Trophoblast cell (in vitro differentiated cells and primary cell): ENCODE data around the gene C17orf75.

ENCODE experiments used
- DNase-seq, 2 donors: peaks; one replicate each; pipeline ENCODE4 v3.0.0-alpha.2; 2016
- H2AFZ ChIP-seq: 2 replicates; pipeline ENCODE4 v1.6.1; 2013; ENCODE audit warnings: low read length, moderate library complexity, mild to moderate bottlenecking; ENCODE audit not compliant: insufficient read depth, poor library complexity
- H2AK5ac ChIP-seq: 2 replicates; pipeline ENCODE4 v1.6.1; 2013; ENCODE audit warnings: mild to moderate bottlenecking, low read length
- H2BK120ac ChIP-seq: 2 replicates; pipeline ENCODE4 v1.6.1; 2013; ENCODE audit warnings: low read length, mild to moderate bottlenecking, moderate library complexity; ENCODE audit not compliant: insufficient read depth, poor library complexity
- H2BK12ac ChIP-seq: 2 replicates; pipeline ENCODE4 v1.6.1; 2013; ENCODE audit warnings: mild to moderate bottlenecking, low read length, moderate library complexity
- H2BK5ac ChIP-seq: 2 replicates; pipeline ENCODE4 v1.6.1; 2013; ENCODE audit warnings: low read length, low read depth, moderate library complexity, mild to moderate bottlenecking; ENCODE audit not compliant: poor library complexity
- H3K14ac ChIP-seq: 2 replicates; pipeline ENCODE4 v1.6.1; 2013; ENCODE audit warnings: mild to moderate bottlenecking, low read length
- H3K18ac ChIP-seq: 2 replicates; pipeline ENCODE4 v1.6.1; 2013; ENCODE audit warnings: mild to moderate bottlenecking, low read length
- H3K23ac ChIP-seq: 2 replicates; pipeline ENCODE4 v1.6.1; 2013; ENCODE audit warnings: low read length
- H3K27ac ChIP-seq: 2 replicates; pipeline ENCODE4 v1.5.1; 2013; ENCODE audit warnings: low read depth, mild to moderate bottlenecking, inconsistent platforms, low read length, moderate library complexity
- H3K27me3 ChIP-seq: 2 replicates; pipeline ENCODE4 v1.6.1; 2013; ENCODE audit warnings: inconsistent platforms, mild to moderate bottlenecking, low read length, moderate library complexity; ENCODE audit not compliant: insufficient read depth
- H3K36me3 ChIP-seq, 2 experiments: 1 replicate in 1 of 2; 2 replicates in 1 of 2; pipeline ENCODE4 v1.6.1; 2013; ENCODE audit warnings: low read length in 2 of 2, mild to moderate bottlenecking in 2 of 2, moderate library complexity in 1 of 2; ENCODE audit not compliant: insufficient read depth in 2 of 2, control insufficient read depth in 1 of 2
- H3K4ac ChIP-seq: 2 replicates; pipeline ENCODE4 v1.6.1; 2013; ENCODE audit warnings: low read depth, mild to moderate bottlenecking, low read length, moderate library complexity
- H3K4me1 ChIP-seq, 2 experiments: 1 replicate in 1 of 2; 2 replicates in 1 of 2; pipeline ENCODE4 v1.6.1; 2013; ENCODE audit warnings: low read length in 2 of 2, mild to moderate bottlenecking in 2 of 2, moderate library complexity in 1 of 2; ENCODE audit not compliant: insufficient read depth in 2 of 2, control insufficient read depth in 1 of 2
- H3K4me2 ChIP-seq: 2 replicates; pipeline ENCODE4 v1.6.1; 2013; ENCODE audit warnings: inconsistent platforms, mild to moderate bottlenecking, low read length, moderate library complexity
- H3K4me3 ChIP-seq: 2 replicates; pipeline ENCODE4 v1.5.1; 2013; ENCODE audit warnings: mild to moderate bottlenecking, low read depth, low read length, inconsistent platforms
- H3K79me1 ChIP-seq: one replicate; pipeline ENCODE4 v1.6.1; 2013; ENCODE audit warnings: low read length
- H3K79me2 ChIP-seq: 2 replicates; pipeline ENCODE4 v1.6.1; 2013; ENCODE audit warnings: low read length, mild to moderate bottlenecking; ENCODE audit not compliant: control insufficient read depth, insufficient read depth, poor library complexity
- H3K9ac ChIP-seq: 2 replicates; pipeline ENCODE4 v1.6.1; 2013; ENCODE audit warnings: mild to moderate bottlenecking, low read length
- H3K9me3 ChIP-seq: 2 replicates; pipeline ENCODE4 v1.6.1; 2013; ENCODE audit warnings: low read depth, mild to moderate bottlenecking, control low read depth, inconsistent platforms, low read length; ENCODE audit not compliant: insufficient read depth
- H4K12ac ChIP-seq: 2 replicates; pipeline ENCODE4 v1.6.1; 2013; ENCODE audit warnings: low read depth, mild to moderate bottlenecking, low read length, moderate library complexity
- H4K8ac ChIP-seq: 2 replicates; pipeline ENCODE4 v1.6.1; 2013; ENCODE audit warnings: low read depth, mild to moderate bottlenecking, low read length, moderate library complexity
- H4K91ac ChIP-seq: one replicate; pipeline ENCODE4 v1.6.1; 2013; ENCODE audit warnings: low read depth, mild to moderate bottlenecking, low read length, moderate library complexity
- WGBS: extraction: QIAGEN DNeasy Blood & Tissue Kit; methylation state at CpG from one replicate; pipeline ENCODE4 v1.1.7; 2013; ENCODE audit warnings: missing lambda C conversion rate; ENCODE audit not compliant: insufficient read length, insufficient coverage; ENCODE audit errors: extremely low coverage; 5-methylcytosine and 5-hydroxymethylcytosine counted together

C17orf75 gene

DNA sequence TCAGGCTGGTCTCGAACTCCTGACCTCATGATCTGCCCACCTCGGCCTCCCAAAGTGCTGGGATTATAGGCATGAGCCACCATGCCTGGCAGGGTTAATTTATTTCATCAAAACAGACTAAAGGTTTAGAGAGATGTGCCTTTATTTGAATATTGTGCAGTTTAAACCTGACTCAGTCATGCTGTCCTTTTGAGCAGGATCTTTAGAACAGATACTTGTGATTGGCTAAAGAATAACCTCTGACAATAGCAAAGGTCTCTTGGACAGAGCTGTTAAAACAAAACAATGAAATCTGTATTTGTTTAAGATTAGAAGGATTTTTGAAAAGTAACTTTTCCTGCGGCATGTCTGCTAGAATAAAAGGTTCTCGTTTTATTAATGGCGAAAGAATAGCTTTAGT lies 44.0 kb upstream of the C17orf75 start:
- Histone ChIP-seq H3K14ac (no peak overlapping the region), H3K79me2 (no peaks in the 10 kb centered on the region), H3K4me1 (no peaks in the 10 kb centered on the region), H4K12ac (no peak overlapping the region), H2BK5ac (no peak overlapping the region), H2BK12ac (no peak overlapping the region), H3K27me3 (no peaks in the 10 kb centered on the region), H3K9ac (no peak overlapping the region), H3K4me2 (no peak overlapping the region), H4K91ac (no peak overlapping the region), H4K8ac (no peak overlapping the region), H3K79me1 (no peaks in the 10 kb centered on the region), H2AK5ac (no peak overlapping the region), H3K9me3 (no peaks in the 10 kb centered on the region), H3K23ac (no peak overlapping the region), H3K36me3 (peaks cover 8 to 10% of the 10 kb centered on the region in 2 experiments), H3K4me3 (no peak overlapping the region), H2AFZ (no peak overlapping the region), H2BK120ac (no peak overlapping the region), H3K4ac (no peak overlapping the region), H3K27ac (no peak overlapping the region), H3K18ac (no peak overlapping the region)
- no peak for DNase-seq
- no CpG with 5 or more reads among the region's 5 CpGs for WGBS

DNA sequence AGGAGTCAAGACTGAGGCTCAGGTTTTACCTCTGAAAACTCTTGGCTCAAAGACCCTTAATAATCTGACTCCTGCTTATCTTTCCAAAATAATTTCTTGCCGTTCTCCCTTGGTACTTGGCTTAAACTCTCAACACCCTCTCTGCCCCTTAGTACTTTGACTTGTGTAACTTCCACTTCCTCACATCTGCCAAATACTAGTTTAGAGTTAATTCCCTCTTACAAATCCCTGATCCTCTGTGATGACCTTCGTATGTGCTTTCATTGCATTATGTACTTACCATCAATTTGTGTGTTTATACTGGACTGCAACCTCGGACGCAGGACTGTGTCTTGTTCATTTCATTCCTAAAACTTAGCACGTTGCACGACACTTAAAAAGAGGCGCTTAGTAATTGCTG lies 43.1 kb upstream of the C17orf75 start:
- Histone ChIP-seq H3K27ac (no peak overlapping the region), H2BK12ac (no peak overlapping the region), H3K4me1 (no peaks in the 10 kb centered on the region), H3K9ac (no peak overlapping the region), H3K27me3 (no peaks in the 10 kb centered on the region), H3K79me2 (no peaks in the 10 kb centered on the region), H3K9me3 (no peaks in the 10 kb centered on the region), H2BK5ac (no peak overlapping the region), H4K12ac (no peak overlapping the region), H3K4me3 (no peak overlapping the region), H3K23ac (no peak overlapping the region), H3K4ac (no peak overlapping the region), H3K4me2 (no peak overlapping the region), H3K79me1 (no peaks in the 10 kb centered on the region), H3K18ac (no peak overlapping the region), H3K36me3 (peaks cover 8 to 13% of the 10 kb centered on the region in 2 experiments), H3K14ac (no peak overlapping the region), H2AK5ac (no peak overlapping the region), H2AFZ (no peak overlapping the region), H4K8ac (no peak overlapping the region), H2BK120ac (no peak overlapping the region), H4K91ac (no peak overlapping the region)
- no CpG with 5 or more reads among the region's 7 CpGs for WGBS
- no peak for DNase-seq

- Histone ChIP-seq H2AFZ (no peak overlapping the region), H3K23ac (no peak overlapping the region), H3K9me3 (no peaks in the 10 kb centered on the region), H2BK120ac (no peak overlapping the region), H4K8ac (no peak overlapping the region), H3K79me1 (no peaks in the 10 kb centered on the region), H3K18ac (no peak overlapping the region), H2AK5ac (no peak overlapping the region), H3K4me2 (no peak overlapping the region), H4K12ac (no peak overlapping the region), H2BK12ac (no peak overlapping the region), H3K79me2 (no peaks in the 10 kb centered on the region), H4K91ac (no peak overlapping the region), H3K4me3 (no peak overlapping the region), H3K14ac (no peak overlapping the region), H3K4ac (no peak overlapping the region), H3K27me3 (no peaks in the 10 kb centered on the region), H3K36me3 (peaks cover 8 to 13% of the 10 kb centered on the region in 2 experiments), H2BK5ac (no peak overlapping the region), H3K9ac (no peak overlapping the region), H3K4me1 (no peaks in the 10 kb centered on the region), H3K27ac (no peak overlapping the region)
- WGBS, result no CpG with 5 or more reads among the region's 1 CpG
- DNase-seq, result peak in 1 of 2 donors; percentile 41
Observed at GRCh38 chr17:32383926-32384434, 42.0 kb upstream of the C17orf75 start.

DNA sequence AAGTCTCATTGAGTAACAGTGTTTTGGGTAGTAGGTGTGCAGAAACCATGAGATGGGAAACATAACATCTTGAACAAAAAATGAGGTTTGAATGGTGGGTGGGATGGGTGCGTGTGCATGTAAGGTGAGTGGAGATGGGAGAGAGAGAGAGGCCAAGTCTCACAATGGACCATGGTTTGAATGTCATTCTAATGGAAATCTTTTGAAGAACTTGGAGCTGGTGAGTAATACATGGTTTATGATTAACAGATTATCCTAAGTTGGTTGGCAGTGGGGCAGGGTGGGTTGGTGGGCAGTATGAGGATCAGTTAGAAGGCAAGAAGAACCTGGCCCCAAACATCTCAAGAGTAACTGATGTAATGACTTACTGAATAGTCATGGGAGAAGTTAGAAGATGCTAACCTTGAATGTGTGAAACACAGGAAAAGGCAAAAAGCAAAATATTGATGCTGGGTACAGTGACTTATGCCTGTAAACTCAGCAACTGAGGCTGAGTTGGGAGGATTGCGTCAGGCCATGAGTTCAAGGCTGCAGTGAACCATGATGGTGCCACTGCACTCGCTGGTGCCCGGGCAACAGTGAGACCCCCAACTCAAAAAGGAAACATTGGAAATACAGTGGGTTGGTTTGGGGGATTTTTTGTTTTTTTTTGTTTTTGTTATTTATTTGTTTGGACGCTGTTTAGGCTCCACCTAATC lies 40.7 kb upstream of the C17orf75 start:
- Histone ChIP-seq H4K12ac (no peak overlapping the region), H3K9ac (no peak overlapping the region), H3K18ac (no peak overlapping the region), H3K4me3 (no peak overlapping the region), H3K4ac (no peak overlapping the region), H2AK5ac (no peak overlapping the region), H3K27ac (no peak overlapping the region), H2BK12ac (no peak overlapping the region), H3K27me3 (no peaks in the 10 kb centered on the region), H3K14ac (no peak overlapping the region), H3K4me1 (no peaks in the 10 kb centered on the region), H3K79me2 (no peaks in the 10 kb centered on the region), H3K36me3 (peaks cover 6 to 11% of the 10 kb centered on the region in 2 experiments), H4K91ac (no peak overlapping the region), H2BK5ac (no peak overlapping the region), H3K4me2 (no peak overlapping the region), H3K79me1 (no peaks in the 10 kb centered on the region), H3K23ac (no peak overlapping the region), H2AFZ (no peak overlapping the region), H2BK120ac (no peak overlapping the region), H3K9me3 (no peaks in the 10 kb centered on the region), H4K8ac (no peak overlapping the region)
- no peak for DNase-seq
- WGBS, result 100% methylated on average over 2 of the region's 5 CpGs
